AG09319 (cell line): Measurements from ENCODE around the gene LRRC66.

Source experiments
- DNase-seq: peaks from one replicate; pipeline ENCODE4 v3.0.0-alpha.2; 2010; ENCODE audit warnings: low read depth; ENCODE audit errors: extremely low read depth
- TF ChIP-seq, protein P1 (sequence below): IDR thresholded peaks from 2 replicates; pipeline ENCODE4 v1.5.1; 2011; ENCODE audit warnings: low read depth, mild to moderate bottlenecking, inconsistent platforms, low read length, moderate library complexity

Gene LRRC66

DNA sequence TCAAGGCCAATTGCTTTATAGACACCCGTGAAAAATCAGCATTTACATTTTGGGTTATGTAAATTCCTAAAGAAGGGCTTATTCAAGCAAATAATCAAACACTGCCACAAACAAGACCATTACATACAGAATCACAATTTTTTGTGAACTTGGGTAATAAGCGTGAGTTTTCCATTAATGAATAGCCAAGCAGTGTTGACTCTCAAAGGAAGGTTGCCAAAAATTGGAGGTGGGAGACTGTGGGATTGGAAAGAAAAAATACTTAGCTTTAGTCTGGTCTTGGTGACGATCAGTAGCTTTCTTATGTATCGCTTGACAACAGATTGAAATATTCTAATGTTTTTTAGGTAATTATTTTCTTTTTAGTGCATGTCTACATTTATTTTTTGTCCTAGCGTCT lies 20.9 kb downstream of the LRRC66 start:
- DNase-seq: no peak
- TF ChIP-seq, protein P1, sequence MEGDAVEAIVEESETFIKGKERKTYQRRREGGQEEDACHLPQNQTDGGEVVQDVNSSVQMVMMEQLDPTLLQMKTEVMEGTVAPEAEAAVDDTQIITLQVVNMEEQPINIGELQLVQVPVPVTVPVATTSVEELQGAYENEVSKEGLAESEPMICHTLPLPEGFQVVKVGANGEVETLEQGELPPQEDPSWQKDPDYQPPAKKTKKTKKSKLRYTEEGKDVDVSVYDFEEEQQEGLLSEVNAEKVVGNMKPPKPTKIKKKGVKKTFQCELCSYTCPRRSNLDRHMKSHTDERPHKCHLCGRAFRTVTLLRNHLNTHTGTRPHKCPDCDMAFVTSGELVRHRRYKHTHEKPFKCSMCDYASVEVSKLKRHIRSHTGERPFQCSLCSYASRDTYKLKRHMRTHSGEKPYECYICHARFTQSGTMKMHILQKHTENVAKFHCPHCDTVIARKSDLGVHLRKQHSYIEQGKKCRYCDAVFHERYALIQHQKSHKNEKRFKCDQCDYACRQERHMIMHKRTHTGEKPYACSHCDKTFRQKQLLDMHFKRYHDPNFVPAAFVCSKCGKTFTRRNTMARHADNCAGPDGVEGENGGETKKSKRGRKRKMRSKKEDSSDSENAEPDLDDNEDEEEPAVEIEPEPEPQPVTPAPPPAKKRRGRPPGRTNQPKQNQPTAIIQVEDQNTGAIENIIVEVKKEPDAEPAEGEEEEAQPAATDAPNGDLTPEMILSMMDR: no peak

DNA sequence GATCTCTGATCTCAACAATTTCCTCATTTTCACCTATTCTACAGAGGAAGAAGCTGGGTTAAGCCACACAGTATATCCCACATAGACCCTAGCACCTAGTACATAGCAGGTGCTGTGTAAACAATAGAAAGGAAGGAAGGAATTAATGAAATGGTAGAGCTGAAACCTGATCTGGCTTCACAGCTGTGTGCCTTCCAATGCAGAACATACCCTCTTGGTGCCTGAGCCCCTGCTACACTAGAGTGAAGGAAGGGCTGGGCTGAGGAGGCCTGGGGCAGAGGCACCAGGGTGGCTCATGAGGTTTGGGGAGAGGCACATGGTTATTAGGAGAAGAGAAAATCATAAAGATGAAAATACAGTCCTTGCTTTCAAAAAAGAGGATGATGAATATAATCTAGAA lies 21.3 kb downstream of the LRRC66 start:
- DNase-seq: no peak
- TF ChIP-seq, protein P1: no peak

DNA sequence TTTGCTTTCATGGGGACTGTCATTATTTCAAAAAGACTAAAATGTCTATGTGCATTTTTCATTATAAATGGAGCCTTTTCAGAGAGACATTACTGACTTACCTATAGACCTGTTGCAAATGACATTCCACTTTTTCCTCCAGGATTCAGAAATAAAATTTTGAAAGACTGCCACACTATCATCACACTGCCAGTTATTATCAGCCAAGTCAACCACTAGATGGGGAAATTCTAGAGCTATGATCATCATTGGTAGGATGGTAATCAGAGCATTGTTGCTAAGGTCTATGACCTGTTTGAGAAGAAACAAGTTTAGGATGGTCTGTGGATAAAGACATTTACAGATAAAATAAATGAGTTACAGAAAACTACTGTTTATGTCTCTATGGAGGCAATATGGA lies 22.5 kb downstream of the LRRC66 start:
- TF ChIP-seq, protein P1: no peak
- no peak for DNase-seq

DNA sequence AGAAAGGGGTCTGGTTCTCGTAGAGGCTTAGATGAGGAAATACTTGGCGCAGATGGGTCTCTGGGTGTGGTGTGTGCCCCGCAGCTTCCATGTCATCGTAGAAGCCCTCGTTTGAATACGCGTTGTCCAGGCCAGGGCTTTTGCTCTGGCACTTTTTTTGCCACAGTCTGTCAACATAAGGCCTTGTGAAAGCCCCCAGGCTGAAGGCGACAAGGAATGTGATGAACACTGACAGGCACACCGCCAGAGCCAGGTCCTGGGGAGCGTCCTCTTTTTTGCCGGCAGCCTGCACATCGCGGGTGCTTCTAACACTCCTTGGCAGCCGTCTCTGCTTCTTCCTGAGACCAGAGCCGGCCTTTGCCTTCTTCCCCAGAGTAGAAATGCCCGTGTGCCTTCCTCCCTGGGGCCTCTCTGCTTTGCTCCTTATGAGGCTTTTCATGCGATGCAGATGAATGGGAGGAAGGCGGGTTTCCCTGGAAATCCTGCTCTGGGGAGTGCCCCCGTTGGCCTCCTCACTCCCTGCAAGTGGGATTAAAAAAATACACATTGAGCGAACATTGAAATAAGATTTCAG lies 24.4 kb downstream of the LRRC66 start:
- TF ChIP-seq, protein P1: no peak
- DNase-seq: no peak

DNA sequence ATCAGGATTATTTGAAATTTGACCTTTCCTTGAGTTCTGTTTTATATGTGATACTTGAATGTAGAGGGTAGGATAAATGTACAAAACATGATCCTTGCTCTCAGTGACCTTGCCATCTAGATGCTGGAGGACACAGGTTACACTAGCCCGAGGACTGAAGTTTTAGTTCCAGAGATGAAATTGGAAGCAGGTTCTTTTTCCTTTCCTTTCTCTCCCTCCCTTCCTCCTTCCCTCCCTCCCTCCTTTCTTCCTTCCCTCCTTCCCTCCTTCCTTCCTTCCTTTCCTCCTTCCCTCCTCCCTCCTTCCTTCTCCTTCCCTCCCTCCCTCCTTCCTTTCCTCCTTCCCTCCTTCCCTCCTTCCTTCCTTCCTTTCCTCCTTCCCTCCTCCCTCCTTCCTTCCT lies 54.3 kb downstream of the LRRC66 start:
- no peak for DNase-seq

DNA sequence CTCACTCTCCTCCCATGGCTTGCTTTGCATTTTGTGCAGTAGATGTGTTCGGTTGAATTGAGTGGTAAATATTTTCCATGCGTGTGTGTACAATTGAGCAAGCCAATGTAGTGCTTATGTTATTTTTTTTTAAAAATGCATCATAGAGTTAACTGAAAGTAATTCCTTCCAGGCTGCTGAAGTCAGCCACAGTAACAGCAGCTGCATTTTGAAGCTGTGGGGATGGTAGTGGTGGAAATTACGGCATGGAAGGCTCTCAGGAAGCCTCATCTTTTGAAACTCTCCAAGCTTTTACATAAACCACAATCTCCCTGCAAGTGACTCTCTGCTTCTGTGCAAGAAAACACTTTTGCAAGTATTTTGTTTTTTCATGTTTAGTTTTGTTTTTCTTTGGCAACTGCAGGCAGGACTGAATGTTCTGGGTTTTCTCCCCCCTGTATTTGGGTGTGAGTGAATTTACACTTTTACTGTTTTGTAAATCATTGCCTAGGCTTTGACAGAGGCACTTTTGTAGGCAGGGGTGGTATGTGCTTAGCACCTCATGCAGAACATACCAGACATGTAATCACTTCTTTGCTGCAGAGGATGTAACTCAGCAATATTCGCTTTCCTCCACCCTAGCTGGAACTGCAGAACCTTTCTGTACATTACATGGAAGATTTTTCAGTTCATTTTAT lies 56.2 kb downstream of the LRRC66 start:
- DNase-seq: no peak
- TF ChIP-seq, protein P1: no peak

More for the DNA sequence above, 54.3 kb downstream of the LRRC66 start:
- TF ChIP-seq, protein P1: no peak

DNA sequence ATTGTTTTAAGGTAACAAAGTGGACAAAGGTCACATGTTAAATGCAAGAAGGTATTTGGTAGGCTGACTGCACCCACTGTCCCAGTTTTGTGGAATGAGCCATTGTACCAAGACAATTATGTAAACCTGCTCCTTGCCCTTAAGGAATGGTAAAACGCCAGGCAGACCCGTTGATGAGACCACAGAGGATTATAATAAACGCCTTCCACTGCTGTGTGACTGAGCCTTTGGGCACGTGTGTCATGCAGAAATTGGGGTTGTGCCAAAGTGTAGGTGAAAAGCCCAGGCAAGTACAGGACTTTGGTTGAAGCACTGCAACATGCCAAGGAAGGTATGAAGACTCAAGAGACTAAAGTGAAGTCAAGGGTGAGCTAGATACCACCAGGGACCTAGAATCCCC lies 59.7 kb downstream of the LRRC66 start:
- no peak for DNase-seq
- TF ChIP-seq, protein P1: no peak
